PC-3 (cell line): ENCODE data around the gene CMBL. TPM values are rescaled to one million over a fixed set of nuclear protein-coding genes. Genes with fewer than 3 reads are reported as not detected.
A peak's percentile ranks its signal among the peaks of the same experiment; 100 is the strongest.

Experiments used
- ATAC-seq: fragments of 200-7000 bp; cut with Tn5 transposase; 2 replicates; pipeline ENCODE4 v1.9.1; 2020; ENCODE audit warnings: mild to moderate bottlenecking, moderate library complexity
- BruUV-seq: library from RNA; stranded (reverse); fragments of 400-500 nt; replicated peaks from 2 replicates; lab custom pipeline; 2021; lab: Mats Ljungman, UMichigan
- CTCF ChIA-PET: fragments of 300-600 bp; sonication (Branson Sonifier 250); formaldehyde crosslinking; loops from one replicate; lab custom pipeline; 2022; ENCODE audit warnings: antibody characterized with exemption; lab: Charles Lee
- POLR2A ChIA-PET: fragments of 300-600 bp; sonication (Branson Sonifier 250); formaldehyde crosslinking; loops from one replicate; lab custom pipeline; 2022; ENCODE audit warnings: antibody characterized with exemption; ENCODE audit not compliant: unreplicated experiment; lab: Charles Lee
- DNase-seq: peaks from one replicate; pipeline ENCODE4 v3.0.0-alpha.2; 2015
- H2AFZ ChIP-seq: fragments of 300-600 bp; sonication (generic); 2 replicates; pipeline ENCODE4 v1.6.0; 2016; ENCODE audit warnings: antibody characterized with exemption, low read length
- H3F3A ChIP-seq: fragments of 300-600 bp; sonication (generic); one replicate; pipeline ENCODE4 v1.6.0; 2017; ENCODE audit warnings: antibody characterized with exemption, low read length, control low read depth, mild to moderate bottlenecking; ENCODE audit not compliant: unreplicated experiment
- H3K27ac ChIP-seq: fragments of 300-600 bp; sonication (generic); 2 replicates; pipeline ENCODE4 v1.5.1; 2016; ENCODE audit warnings: mild to moderate bottlenecking, low read length
- H3K27me3 ChIP-seq: fragments of 300-600 bp; sonication (generic); 2 replicates; pipeline ENCODE4 v1.6.1; 2016; ENCODE audit warnings: low read length, mixed read lengths
- H3K36me3 ChIP-seq: fragments of 300-600 bp; sonication (generic); 2 replicates; pipeline ENCODE4 v1.6.1; 2016; ENCODE audit warnings: low read depth, mixed run types, low read length, mixed read lengths
- H3K4me1 ChIP-seq: fragments of 300-600 bp; sonication (generic); 2 replicates; pipeline ENCODE4 v1.5.1; 2016; ENCODE audit warnings: low read length; ENCODE audit not compliant: insufficient read depth
- H3K4me2 ChIP-seq: fragments of 300-600 bp; sonication (generic); 2 replicates; pipeline ENCODE4 v1.6.0; 2016; ENCODE audit warnings: low read length
- H3K4me3 ChIP-seq: fragments of 300-600 bp; sonication (generic); 2 replicates; pipeline ENCODE4 v1.5.1; 2016; ENCODE audit warnings: mild to moderate bottlenecking, low read length, mixed read lengths
- H3K79me2 ChIP-seq: fragments of 300-600 bp; sonication (generic); 2 replicates; pipeline ENCODE4 v1.6.1; 2017; ENCODE audit warnings: low read length, mixed read lengths
- H3K9ac ChIP-seq: fragments of 300-600 bp; sonication (generic); 2 replicates; pipeline ENCODE4 v1.6.0; 2016; ENCODE audit warnings: mild to moderate bottlenecking, low read length
- H3K9me2 ChIP-seq: fragments of 300-600 bp; sonication (generic); replicated peaks from 2 replicates; pipeline ENCODE4 v1.6.1; 2016; ENCODE audit warnings: mixed run types, low read length, mixed read lengths
- H3K9me3 ChIP-seq: fragments of 300-600 bp; sonication (generic); 2 replicates; pipeline ENCODE4 v1.6.1; 2016; ENCODE audit warnings: low read length, mixed read lengths
- H4K20me1 ChIP-seq: fragments of 300-600 bp; sonication (generic); 2 replicates; pipeline ENCODE4 v1.6.1; 2016; ENCODE audit warnings: low read length, mixed read lengths
- CTCF ChIP-seq: fragments of 300-600 bp; sonication (generic); conservative IDR thresholded peaks from 2 replicates; pipeline ENCODE4 v1.5.1; 2017; ENCODE audit warnings: antibody characterized with exemption, low read depth, mild to moderate bottlenecking, low read length
- EZH2 ChIP-seq: fragments of 300-600 bp; sonication (generic); IDR thresholded peaks from one replicate; pipeline ENCODE4 v1.6.1; 2017; ENCODE audit warnings: antibody characterized with exemption, mild to moderate bottlenecking, low read length; ENCODE audit not compliant: unreplicated experiment
- EZH2phosphoT487 ChIP-seq: fragments of 300-600 bp; sonication (generic); IDR thresholded peaks from 2 replicates; pipeline ENCODE4 v1.6.1; 2018; ENCODE audit warnings: mild to moderate bottlenecking, antibody characterized with exemption, low read length, borderline replicate concordance
- intact Hi-C: fragments of 100-400 bp; cut with micrococcal nuclease; formaldehyde crosslinking; loops from 2 replicates; pipeline ENCODE4 v1.9.0; 2023
- total RNA-seq: library from RNA; depleted of rRNA; stranded (reverse); fragments of >200 nt; gene quantifications from 2 replicates; pipeline ENCODE4 v1.2.3, GENCODE V29; 2014

The CMBL gene
- total RNA-seq, 1 experiment from 2014 or later: 35.7 TPM

GRCh38 chr5:10297646-10298204 is 10.0 kb downstream of the CMBL start:
- CTCF ChIA-PET: no interaction called here
- no peaks in the 10 kb centered on the region for H3K27me3 ChIP-seq
- no peak for ATAC-seq

GRCh38 chr5:10295619-10296326 is 11.9 kb downstream of the CMBL start:
- Histone ChIP-seq H3K9me3 (no peaks in the 10 kb centered on the region), H3K9me2 (no peaks in the 10 kb centered on the region), H3F3A (no peaks in the 10 kb centered on the region), H3K4me2 (no peak overlapping the region), H2AFZ (no peak overlapping the region), H3K27me3 (no peaks in the 10 kb centered on the region), H3K79me2 (peaks cover 67% of the 10 kb centered on the region), H3K4me1 (peaks cover 11% of the 10 kb centered on the region), H3K27ac (no peak overlapping the region), H3K36me3 (peaks cover 14% of the 10 kb centered on the region; the same call in 1 of the 2 replicates), H3K4me3 (no peak overlapping the region), H3K9ac (no peak overlapping the region), H4K20me1 (no peaks in the 10 kb centered on the region)
- ChIA-PET CTCF (no interaction called here), POLR2A (no interaction called here)
- no TSS peak for BruUV-seq
- TF ChIP-seq CTCF: no peak
- TF ChIP-seq EZH2phosphoT487: no peak
- no peak for TF ChIP-seq EZH2
- ATAC-seq (peak; percentile 50; the same call in 1 of the 2 replicates), DNase-seq (peak; percentile 72)
- intact Hi-C loops: no loop called here

More at GRCh38 chr5:10297646-10298204, 10.0 kb downstream of the CMBL start:
- Histone ChIP-seq H3K9me3 (no peaks in the 10 kb centered on the region), H3K9ac (no peak overlapping the region), H3K9me2 (no peaks in the 10 kb centered on the region), H3F3A (no peaks in the 10 kb centered on the region), H3K4me1 (peaks cover 29% of the 10 kb centered on the region), H2AFZ (no peak overlapping the region), H3K4me2 (no peak overlapping the region), H3K27ac (no peak overlapping the region), H3K79me2 (peaks cover 70% of the 10 kb centered on the region), H3K36me3 (peaks cover 13% of the 10 kb centered on the region; the same call in 1 of the 2 replicates), H3K4me3 (no peak overlapping the region), H4K20me1 (no peaks in the 10 kb centered on the region)
- POLR2A ChIA-PET: no interaction called here
- no peak for DNase-seq
- no peak for TF ChIP-seq CTCF
- BruUV-seq: no TSS peak
- intact Hi-C loops: no loop called here
